NCI-H2107 treated with DMSO at 0.1 percent for 48 hours (cell line): ENCODE results near the gene SLC38A5.

Source experiments
- DNase-seq: peaks from one replicate; lab custom pipeline; 2025; ENCODE audit not compliant: unreplicated experiment; lab: John Stamatoyannopoulos, UW

SLC38A5 gene

GRCh38 chrX:48492293-48492910, 22.3 kb upstream of the SLC38A5 start:
- DNase-seq, result no peak

GRCh38 chrX:48491809-48492208, 21.7 kb upstream of the SLC38A5 start:
- DNase-seq, result no peak

- no peak for DNase-seq
Observed at GRCh38 chrX:48490661-48491060, 20.6 kb upstream of the SLC38A5 start.

GRCh38 chrX:48489892-48490291, 19.8 kb upstream of the SLC38A5 start:
- no peak for DNase-seq

- no peak for DNase-seq
Observed at GRCh38 chrX:48489296-48489695, 19.2 kb upstream of the SLC38A5 start.

- no peak for DNase-seq
Observed at GRCh38 chrX:48488034-48488433, 18.0 kb upstream of the SLC38A5 start.

GRCh38 chrX:48487362-48487798, 17.3 kb upstream of the SLC38A5 start:
- DNase-seq, result no peak

- no peak for DNase-seq
Observed at GRCh38 chrX:48482526-48482925, 12.5 kb upstream of the SLC38A5 start.

GRCh38 chrX:48480583-48480982, 10.5 kb upstream of the SLC38A5 start:
- DNase-seq, result no peak

GRCh38 chrX:48480142-48480541, 10.1 kb upstream of the SLC38A5 start:
- DNase-seq, result no peak

- no peak for DNase-seq
Observed at GRCh38 chrX:48478806-48479205, 8.7 kb upstream of the SLC38A5 start.

- DNase-seq, result no peak
Observed at GRCh38 chrX:48477960-48478755, 8.1 kb upstream of the SLC38A5 start.

- DNase-seq, result no peak
Observed at GRCh38 chrX:48476919-48477318, 6.9 kb upstream of the SLC38A5 start.

GRCh38 chrX:48475774-48476577, 5.9 kb upstream of the SLC38A5 start, which contains the start of gene FTSJ1:
FTSJ1 (plus strand) TSS chrX:48476199; CDS start chrX:48478048, 1,849 bp downstream.
- peak; percentile 86 for DNase-seq

GRCh38 chrX:48475296-48475695, 5.2 kb upstream of the SLC38A5 start:
- DNase-seq, result no peak

GRCh38 chrX:48474581-48474980, 4.5 kb upstream of the SLC38A5 start:
- no peak for DNase-seq

GRCh38 chrX:48474127-48474526, 4.1 kb upstream of the SLC38A5 start:
- no peak for DNase-seq

GRCh38 chrX:48473704-48473990, 3.6 kb upstream of the SLC38A5 start:
- no peak for DNase-seq

- DNase-seq, result no peak
Observed at GRCh38 chrX:48472851-48473703, 3.0 kb upstream of the SLC38A5 start.

- DNase-seq, result peak; percentile 11
Observed at GRCh38 chrX:48472225-48472624, 2.2 kb upstream of the SLC38A5 start.

- DNase-seq, result no peak
Observed at GRCh38 chrX:48471504-48471903, 1.4 kb upstream of the SLC38A5 start.
